Measurements from ENCODE around the gene AKR1B1.
"Not testable (repeated sequence)": the region's sequence is repeated elsewhere in the genome, so short reads cannot be mapped to it uniquely, and the experiment has no call there.

The AKR1B1 gene

DNA sequence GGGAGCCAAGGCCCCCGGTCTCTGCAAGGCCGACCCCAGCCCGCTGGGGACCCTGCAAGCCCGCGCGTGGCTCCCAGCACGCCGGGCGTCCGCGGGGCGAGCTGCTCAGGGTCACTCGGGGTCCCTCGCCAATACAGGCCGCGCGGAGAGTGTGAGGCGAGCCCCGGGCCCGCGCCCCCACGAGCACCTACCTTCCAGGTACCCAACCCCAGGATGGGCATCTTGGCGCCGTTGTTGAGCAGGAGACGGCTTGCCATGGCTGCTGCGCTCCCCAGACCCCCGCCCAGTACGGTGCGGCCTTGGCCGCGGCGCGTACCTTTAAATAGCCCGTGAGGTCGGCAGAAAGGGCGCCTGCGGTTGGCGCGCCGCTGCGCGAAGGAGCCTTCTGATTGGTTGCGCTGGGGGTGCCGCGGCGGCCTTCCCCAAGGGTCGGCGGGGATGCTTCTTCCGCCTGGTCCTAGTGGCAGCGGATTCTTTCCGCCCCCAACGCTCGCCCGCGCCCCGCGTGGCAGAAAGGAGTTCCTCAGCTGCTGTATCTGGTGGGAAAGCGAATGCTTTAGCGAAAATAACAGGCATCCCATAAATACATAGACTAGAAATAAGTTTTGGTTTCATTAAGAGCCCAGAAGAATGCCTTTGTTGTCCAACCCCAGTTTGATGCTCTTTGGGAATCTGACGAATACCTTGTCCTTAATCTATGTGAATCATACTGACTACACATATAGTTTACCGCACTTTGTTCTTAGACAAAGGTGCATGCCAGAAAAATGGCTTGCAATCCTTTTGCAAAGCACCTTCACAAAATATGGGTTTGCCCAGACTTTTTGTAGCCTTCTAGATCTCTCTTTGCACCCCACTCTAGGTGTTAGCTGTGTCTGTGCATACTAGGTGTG, at the start of gene AKR1B1:
Gene AKR1B1 (minus strand): TSS at position 295 of the 893 bp plus-strand sequence. CDS start 38 bp downstream, at position 257.
- peak; percentile 71 for DNase-seq (ENCODE audit: low read depth, low spot score)

DNA sequence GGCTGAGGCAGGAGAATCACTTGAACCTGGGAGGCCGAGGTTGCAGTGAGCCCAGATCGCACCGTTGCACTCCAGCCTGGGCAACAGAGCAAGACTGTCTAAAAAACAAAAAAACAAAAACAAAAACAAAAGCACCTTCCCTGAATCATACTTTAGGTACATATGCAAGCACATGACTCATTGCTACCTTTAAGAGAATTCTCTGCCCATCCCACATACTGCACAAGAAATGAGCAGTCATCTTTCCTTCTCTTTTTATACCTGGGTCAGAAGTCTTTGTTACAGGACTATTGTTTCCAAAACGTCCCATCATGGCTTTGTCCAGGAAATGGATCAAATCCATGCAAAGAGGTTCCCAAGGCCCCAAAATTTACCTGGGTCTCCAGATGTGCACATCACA, 47.0 kb upstream of the AKR1B1 start:
- DNase-seq (ENCODE audit: low read depth, low spot score), result no peak

DNA sequence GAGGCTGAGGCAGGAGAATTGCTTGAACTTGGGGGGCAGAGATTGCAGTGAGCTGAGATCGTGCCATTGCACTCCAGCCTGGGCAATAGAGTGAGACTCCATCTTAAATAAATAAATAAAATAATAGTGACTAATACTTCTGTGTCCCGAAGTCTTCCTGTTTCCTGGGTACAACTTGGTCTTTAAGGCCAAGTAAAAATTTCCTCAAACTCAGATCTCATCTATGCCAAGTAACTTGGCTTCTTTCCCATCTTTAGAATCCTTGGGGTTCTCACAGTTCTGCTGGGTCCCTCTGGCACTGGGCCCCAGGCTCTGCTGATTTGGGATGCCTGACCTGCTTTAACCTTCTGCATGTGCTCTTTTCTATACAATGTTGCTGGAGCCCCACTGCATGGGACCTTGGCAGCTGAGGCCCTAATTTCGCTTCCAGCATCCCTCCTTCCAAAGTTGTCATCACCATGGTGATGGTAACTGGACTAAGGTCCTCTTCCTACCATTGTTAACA, 45.8 kb upstream of the AKR1B1 start:
- DNase-seq (ENCODE audit: low read depth, low spot score), result no peak

DNA sequence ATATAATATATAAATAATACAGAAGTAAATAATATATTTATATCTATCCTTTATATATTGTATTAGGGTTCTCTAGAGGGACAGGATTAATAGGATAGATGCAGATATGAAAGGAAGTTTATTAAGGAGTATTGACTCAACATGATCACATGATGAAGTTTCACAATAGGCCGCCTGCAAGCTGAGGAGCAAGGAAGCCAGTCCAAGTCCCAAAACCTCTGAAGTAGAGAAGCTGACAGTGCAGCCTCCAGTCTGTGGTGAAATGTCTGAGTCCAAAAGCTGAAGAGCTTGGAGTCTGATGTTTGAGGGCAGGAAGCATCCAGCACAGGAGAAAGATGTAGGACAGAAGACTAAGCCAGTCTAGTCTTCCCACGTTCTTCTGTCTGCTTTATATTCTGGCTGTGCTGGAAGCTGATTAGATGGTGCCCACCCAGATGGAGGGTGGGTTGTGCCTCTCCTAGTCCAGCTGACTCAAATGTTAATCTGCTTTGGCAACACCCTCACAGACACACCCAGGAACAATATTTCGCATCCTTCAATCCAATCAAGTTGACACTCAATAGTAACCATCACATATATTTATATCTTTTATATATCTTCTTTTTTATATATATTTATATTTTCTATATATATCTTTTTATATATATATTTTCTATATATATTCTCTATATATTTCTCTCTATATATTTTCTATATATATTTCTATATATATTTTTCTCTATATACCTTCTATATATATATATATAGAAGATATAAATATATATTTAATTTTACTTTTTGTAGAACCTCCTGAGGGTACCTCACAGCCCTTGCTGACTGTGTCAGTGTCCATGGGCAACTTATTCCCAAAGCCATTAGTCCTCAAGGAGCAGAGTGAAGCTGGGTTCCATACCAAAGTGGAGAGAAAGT, 43.8 kb upstream of the AKR1B1 start:
- DNase-seq (ENCODE audit: low read depth, low spot score), result no peak

DNA sequence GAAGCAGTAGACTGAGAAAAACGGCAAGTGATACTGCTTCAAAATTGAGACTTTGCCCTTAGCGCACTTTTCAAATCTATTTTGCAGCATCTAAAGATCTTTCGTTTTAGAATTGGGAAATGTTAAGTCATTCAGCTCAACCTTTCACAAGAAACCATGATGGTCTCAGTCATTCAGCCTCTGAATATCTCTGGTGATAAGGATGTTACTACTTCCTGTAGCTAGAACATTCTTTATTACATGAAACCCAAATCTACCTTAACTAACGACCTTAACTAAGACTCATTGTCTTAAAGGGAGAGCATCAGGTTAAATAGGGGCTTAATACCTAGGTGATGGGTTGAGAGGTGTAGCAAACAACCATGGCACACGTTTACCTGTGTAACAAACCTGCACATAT, 42.1 kb upstream of the AKR1B1 start:
- DNase-seq (ENCODE audit: low read depth, low spot score), result no peak

DNA sequence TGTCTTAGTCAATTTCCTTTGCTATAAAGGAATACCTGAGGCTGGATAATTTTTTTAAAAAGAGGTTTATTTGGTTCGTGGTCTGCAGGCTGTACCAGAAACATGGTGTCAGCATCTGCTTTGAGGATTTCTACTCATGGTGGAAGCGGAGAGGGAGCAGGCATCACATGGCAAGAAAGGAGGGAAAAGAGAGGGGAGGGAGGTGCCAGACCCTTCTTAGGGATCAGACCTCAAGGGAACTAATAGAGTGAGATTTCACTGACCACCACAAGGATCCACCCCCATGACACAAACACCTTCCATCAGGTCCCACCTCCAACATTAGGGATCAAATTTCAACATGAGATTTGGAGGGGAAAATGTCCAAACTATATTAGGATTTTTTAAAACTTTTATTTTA, 41.5 kb upstream of the AKR1B1 start:
- DNase-seq (ENCODE audit: low read depth, low spot score), result no peak

DNA sequence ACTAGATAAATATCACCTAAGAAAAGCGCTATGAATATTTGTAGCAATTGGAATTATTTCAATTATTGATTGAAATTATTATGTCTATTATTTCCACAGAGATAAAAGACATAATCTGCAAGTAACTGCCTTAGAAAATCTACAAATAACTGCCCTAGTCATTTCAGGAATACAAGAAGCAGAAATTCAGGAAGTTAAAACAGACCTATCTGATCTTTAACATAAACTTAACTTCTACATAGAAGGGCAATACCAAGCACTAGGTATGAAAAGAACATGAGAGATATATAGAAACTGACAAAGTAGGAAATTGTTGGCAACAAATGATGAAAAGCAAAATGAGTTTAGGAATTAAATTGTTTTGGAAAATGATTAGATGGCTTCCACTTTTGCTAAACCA, 36.6 kb upstream of the AKR1B1 start:
- DNase-seq (ENCODE audit: low read depth, low spot score), result no peak

DNA sequence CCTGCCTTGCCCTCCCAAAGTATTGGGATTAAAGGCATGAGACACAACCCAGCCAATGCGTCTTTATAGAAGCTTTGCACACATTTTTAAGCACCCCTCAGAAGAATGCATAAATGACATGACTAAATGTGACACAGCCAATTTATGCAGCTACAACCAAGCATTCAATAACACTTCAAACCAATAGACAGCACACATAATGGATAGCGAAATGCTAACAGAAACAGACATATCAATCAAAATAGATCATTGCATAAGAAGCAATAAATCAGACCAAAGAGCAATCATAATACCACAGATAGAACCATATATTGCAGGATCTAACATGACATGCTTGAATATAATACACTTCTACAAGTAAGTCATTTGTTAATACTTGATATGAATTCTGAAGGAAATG, 34.2 kb upstream of the AKR1B1 start:
- DNase-seq (ENCODE audit: low read depth, low spot score), result no peak

DNA sequence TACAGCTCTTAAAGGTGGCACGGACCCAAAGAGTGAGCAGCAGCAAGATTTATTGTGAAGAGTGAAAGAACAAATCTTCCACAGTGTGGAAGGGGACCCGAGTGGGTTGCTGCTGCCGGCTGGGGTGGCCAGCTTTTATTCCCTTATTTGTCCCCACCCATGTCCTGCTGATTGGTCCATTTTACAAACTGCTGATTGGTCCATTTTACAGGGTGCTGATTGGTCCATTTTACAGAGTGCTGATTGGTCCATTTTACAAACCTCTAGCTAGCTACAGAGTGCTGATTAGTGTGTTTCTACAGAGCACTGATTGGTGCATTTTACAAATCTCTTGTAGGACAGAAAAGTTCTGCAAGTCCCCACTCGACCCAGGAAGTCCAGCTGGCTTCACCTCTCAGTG, 28.8 kb upstream of the AKR1B1 start:
- DNase-seq (ENCODE audit: low read depth, low spot score), result not testable (repeated sequence)

DNA sequence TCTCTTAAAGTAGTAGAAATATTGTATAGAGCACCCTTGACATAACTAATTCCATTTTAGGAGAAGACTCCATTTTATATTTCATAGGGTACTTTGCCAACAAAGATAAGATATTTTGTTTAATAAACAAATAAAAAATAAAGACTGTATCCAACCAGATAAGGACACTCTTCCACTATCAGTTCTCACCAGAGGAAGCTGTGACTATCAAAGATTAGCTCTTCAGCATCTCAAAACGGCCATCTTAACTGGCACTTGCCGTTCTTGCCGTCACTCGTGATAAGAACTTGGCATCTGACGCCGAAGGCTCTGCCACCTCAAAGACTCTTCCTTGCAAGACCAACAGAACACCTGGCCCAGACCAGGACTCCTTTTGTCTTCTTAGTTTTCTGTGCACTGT, 26.3 kb upstream of the AKR1B1 start:
- DNase-seq (ENCODE audit: low read depth, low spot score), result no peak

DNA sequence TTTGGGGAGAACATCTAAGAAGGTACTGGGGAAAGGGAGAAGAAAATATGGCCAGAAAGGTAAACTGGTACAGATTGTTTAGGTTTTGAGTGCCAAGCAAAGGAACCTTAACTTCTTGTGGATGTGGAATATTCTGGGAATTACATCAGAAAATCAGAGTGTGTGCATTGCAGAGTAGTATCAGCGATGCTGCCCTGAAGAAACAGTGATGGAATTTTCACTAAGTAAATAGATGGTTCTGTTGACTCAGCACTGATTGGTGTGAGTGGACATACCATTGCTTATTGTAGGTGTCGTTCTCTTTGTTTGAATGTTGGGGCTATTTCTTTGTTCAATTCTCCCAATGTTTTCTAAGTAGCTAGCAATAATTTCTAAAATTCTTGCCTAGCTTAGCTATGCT, 24.4 kb upstream of the AKR1B1 start:
- DNase-seq (ENCODE audit: low read depth, low spot score), result no peak

DNA sequence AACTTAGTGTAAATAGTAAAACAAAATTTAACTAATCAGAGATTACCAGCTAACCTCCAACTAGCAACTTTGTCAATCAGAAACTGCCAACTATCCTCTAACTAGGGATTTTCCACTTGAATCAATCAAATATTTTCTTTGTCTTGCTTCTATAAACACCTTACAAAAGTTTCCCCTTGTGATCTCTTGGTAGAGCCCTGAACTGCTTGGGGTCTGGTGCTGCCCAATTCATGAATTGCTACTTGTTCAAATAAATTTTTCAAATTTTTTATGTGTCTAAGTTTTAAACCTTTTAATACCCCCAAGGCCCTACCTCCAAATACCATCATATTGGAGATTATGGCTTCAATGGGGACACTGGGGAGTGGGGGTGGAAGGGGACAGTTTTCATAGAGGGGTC, 24.0 kb upstream of the AKR1B1 start:
- no peak for DNase-seq (ENCODE audit: low read depth, low spot score)

DNA sequence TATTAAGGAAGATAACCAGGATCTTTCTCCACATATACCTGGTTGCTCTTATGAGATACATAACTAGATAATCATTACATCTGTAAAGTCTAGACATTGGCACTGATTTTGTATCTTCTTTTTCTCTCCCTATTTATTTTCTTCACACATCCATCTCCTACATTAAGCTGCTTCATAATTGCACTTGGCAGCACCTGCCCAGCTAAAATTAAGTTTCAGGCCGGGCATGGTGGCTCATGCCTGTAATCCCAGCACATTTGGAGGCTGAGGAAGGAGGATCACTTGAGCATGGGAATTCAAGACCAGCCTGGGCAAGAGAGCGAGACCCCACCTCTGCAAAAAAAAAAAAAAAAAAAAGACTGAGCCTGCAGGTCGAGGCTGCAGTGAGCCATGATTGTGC, 22.3 kb upstream of the AKR1B1 start:
- DNase-seq (ENCODE audit: low read depth, low spot score), result no peak

DNA sequence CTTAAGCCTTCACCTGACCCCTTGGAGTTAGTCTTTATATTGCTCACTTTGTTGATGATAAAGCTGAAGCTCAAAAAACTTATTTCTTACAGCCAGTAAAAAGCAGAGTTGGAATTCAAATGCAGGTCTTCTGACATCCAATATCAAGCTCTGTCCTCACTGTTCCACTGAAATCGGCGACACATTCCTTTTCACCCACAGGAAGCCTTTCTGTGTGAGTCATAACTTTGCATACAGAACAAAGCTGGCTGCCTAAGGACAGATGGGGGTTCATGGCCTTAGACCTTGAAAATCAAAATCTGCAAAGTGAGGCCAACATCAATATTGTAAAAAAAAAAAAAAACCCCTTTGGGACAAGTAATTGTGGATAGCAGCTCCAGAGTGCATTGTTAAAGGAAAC, 21.8 kb upstream of the AKR1B1 start:
- no peak for DNase-seq (ENCODE audit: low read depth, low spot score)

DNA sequence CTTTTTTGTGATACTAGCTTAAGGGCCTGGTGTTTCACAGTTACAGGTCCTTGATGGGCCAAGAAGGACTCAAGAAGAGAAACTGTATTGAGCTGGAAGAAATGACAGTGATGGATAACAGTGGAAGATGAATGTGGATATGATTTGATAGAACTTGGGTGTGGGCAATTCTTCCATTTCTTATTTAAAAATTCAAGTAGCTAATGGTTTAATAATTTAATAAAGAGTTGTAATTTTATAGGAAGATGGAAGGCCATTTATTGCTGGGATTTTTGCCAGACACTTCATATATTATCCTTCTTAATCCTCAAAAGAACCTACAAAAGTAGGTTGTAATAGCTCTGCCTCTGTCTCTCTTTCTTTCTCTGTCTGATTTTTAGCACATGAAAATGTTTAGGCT, 21.3 kb upstream of the AKR1B1 start:
- no peak for DNase-seq (ENCODE audit: low read depth, low spot score)

DNA sequence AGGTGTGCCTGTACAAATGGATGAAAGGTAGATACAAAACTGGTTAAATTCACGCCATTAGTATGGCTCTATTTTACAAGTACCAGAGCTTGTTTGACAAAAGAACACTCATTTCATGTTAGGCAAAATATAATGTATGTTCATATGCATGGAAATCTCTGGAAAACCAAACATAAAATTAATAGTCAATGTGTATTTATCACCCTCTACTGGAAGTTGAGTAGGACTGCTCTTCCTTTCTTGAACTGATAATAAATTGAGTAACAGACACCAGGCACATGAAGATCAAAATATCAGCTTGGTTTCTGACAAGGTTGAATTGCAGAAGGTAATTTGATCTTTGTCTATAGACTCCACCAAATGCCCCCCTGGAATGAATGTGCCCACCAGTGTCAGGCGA, 19.8 kb upstream of the AKR1B1 start:
- no peak for DNase-seq (ENCODE audit: low read depth, low spot score)

DNA sequence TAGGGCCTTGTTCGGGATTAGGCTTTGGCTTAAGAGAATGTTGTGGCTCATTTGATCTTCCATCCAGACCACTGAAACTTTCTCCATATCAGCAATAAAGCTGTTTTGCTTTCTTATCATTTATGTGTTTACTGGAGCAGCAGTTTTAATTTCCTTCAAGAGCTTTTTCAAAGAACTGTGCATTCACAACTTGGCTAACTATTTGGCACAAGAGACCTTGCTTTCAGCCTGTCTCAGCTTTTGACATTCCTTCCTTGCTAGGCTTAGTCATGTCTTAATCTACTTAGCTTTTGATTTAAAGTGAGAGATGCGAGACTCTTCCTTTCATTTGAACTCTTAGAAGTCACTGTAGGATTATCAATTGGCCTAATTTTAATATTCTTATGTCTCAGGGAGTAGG, 19.1 kb upstream of the AKR1B1 start:
- no peak for DNase-seq (ENCODE audit: low read depth, low spot score)

DNA sequence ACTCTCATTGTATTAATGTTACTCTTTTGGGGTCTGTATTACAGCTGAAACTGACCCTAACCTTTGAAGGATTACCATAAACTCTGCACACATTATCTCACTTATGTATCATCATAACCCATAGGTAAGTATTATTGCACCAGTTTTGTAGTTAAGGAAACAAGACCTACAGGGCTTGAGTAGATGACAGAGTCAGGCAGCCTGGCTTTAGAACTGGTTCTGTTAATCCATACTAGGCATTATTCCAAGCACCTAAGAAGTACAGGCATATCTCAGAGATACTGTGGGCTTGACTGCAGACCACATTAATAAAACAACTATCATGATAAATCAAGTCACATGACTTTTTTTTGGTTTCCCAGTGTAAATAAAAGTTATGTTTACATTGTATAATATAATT, 17.1 kb upstream of the AKR1B1 start:
- DNase-seq (ENCODE audit: low read depth, low spot score), result no peak

DNA sequence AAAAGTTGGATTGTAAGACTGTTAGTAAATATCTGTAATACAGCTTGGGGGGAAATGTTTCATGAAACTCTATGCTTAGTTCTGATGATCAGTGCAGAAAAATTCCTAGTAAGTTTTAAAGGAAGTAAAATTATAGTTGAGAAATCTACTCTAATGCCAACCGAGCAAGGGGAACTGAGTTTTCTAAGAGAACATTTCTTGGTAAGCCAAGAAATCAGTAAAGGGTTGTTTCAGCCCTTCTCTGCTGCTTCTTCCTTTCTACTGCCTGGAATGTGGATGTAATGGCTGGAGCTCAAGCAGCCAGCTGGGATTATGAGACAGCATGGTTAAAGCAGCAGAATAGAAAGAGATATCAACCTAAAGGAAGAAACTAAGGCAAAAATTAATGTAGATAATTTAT, 15.9 kb upstream of the AKR1B1 start:
- DNase-seq (ENCODE audit: low read depth, low spot score), result no peak

DNA sequence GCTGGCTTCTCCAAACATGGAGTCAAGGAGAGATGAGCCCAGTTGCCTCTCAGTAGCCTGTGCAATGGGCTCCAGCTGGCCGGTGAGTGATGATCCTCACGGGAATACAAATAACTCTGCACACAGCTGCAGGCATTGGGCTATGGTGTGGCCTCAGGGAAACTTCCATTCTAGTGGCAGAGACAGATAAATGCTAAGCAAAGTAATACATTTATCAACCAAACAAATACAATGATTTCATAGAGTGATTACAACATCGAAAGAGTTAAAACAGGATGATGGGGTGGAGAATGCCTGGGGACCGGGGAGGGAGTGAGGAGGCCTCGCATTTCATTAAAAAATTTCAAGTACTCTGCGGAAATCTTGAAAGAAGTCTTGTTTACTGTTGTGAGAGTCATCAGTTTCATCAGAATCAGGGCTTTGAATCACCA, 15.0 kb upstream of the AKR1B1 start:
- DNase-seq (ENCODE audit: low read depth, low spot score), result no peak

DNA sequence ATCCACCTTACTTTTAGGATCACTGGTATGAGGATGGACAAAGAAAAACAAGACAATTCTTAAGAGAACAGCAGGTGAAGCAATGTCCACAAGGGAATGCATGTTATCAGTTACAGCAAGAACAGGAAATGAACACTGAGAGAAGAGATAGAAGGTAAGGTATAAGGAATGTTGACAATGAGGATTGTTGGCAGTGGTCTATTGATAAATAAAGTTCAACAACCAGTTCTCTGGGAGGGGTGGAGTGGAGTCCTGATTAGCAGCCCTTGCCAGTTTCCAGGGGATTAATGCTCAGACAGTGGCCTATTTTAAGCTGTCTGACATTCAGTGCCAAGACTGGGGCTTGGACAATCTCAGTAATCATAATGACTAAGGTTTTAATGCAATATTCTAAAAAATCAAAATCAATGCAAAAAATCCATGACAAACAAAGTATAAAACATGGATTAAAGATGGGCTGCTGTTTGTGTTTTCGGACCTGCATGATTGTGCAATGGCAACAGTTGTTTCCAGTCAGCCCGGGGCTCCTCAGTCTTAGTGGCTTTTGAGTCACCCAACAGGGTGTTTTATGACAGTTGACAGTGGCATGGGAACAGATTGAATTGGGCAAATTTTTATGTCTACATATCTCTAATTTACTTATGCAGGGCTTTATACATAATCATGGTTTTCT, 13.8 kb upstream of the AKR1B1 start:
- DNase-seq (ENCODE audit: low read depth, low spot score), result no peak

DNA sequence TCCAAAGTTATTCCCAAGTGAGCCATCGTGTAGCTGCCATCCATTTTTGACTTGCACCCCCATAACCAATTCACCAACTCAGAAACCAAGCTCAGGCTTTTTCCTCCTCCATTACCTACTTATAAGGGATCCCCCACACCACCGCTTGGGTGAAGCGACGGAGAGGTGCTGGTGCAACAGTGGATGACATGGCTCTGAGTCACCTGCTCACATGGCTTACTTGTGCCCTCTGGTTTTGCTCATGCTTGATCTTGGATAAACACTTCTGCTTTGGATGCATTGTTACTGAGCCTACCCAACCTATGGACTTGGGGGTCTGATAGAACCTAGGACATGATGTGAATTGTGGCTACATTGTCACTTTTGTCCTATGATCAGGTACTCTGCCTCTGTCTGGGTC, 12.0 kb upstream of the AKR1B1 start:
- DNase-seq (ENCODE audit: low read depth, low spot score), result no peak
